Measurements from ENCODE around the gene CSNK1G1. TPM values are rescaled to one million over a fixed set of nuclear protein-coding genes. Genes with fewer than 3 reads are reported as not detected.
"Not testable (repeated sequence)": the region's sequence is repeated elsewhere in the genome, so short reads cannot be mapped to it uniquely, and the experiment has no call there.

Gene CSNK1G1
- total and polyA plus RNA-seq, 2 donors: 7.3 to 11.8 TPM

- DNase-seq (ENCODE audit: low read depth in 6 of 9, low spot score in 9 of 9): no peak
- H3K4me3 ChIP-seq (ENCODE audit: low read length in 2 of 2): no peak overlapping the region
- H3K36me3 ChIP-seq (ENCODE audit: control insufficient read depth in 2 of 2, insufficient read depth in 2 of 2, low read length in 1 of 2): peaks cover 8 to 12% of the 10 kb centered on the region in 2 donors
- H3K27ac ChIP-seq (ENCODE audit: low read depth in 1 of 2, low read length in 1 of 2): no peak overlapping the region
- H3K9me3 ChIP-seq (ENCODE audit: control insufficient read depth in 2 of 2, insufficient read depth in 1 of 2, low read length in 1 of 2): no peaks in the 10 kb centered on the region
- no peaks in the 10 kb centered on the region for H3K4me1 ChIP-seq (ENCODE audit: control insufficient read depth in 2 of 2, insufficient read depth in 2 of 2, low read length in 2 of 2)
- no peaks in the 10 kb centered on the region for H3K27me3 ChIP-seq (ENCODE audit: control insufficient read depth in 2 of 2, insufficient read depth in 1 of 2, low read length in 1 of 2)
These were observed 12.8 kb downstream of the CSNK1G1 start for GRCh38 chr15:64343222-64343621.

GRCh38 chr15:64341961-64342360, 14.0 kb downstream of the CSNK1G1 start:
- WGBS: 96% methylated on average over 4 of the region's 4 CpGs
- DNase-seq (ENCODE audit: low read depth in 6 of 9, low spot score in 9 of 9): no peak
- H3K4me1 ChIP-seq (ENCODE audit: control insufficient read depth in 2 of 2, insufficient read depth in 2 of 2, low read length in 2 of 2): no peaks in the 10 kb centered on the region
- no peak overlapping the region for H3K4me3 ChIP-seq (ENCODE audit: low read length in 2 of 2)
- no peaks in the 10 kb centered on the region for H3K9me3 ChIP-seq (ENCODE audit: control insufficient read depth in 2 of 2, insufficient read depth in 1 of 2, low read length in 1 of 2)
- H3K27me3 ChIP-seq (ENCODE audit: control insufficient read depth in 2 of 2, insufficient read depth in 1 of 2, low read length in 1 of 2): no peaks in the 10 kb centered on the region
- H3K27ac ChIP-seq (ENCODE audit: low read depth in 1 of 2, low read length in 1 of 2): no peak overlapping the region
- H3K36me3 ChIP-seq (ENCODE audit: control insufficient read depth in 2 of 2, insufficient read depth in 2 of 2, low read length in 1 of 2): peaks cover 10 to 12% of the 10 kb centered on the region in 2 donors

GRCh38 chr15:64340355-64340754, 15.6 kb downstream of the CSNK1G1 start:
- Histone ChIP-seq H3K27ac (ENCODE audit: low read depth in 1 of 2, low read length in 1 of 2) (no peak overlapping the region), H3K36me3 (ENCODE audit: control insufficient read depth in 2 of 2, insufficient read depth in 2 of 2, low read length in 1 of 2) (peaks cover 10 to 12% of the 10 kb centered on the region in 2 donors), H3K27me3 (ENCODE audit: control insufficient read depth in 2 of 2, insufficient read depth in 1 of 2, low read length in 1 of 2) (no peaks in the 10 kb centered on the region), H3K4me3 (ENCODE audit: low read length in 2 of 2) (no peak overlapping the region), H3K9me3 (ENCODE audit: control insufficient read depth in 2 of 2, insufficient read depth in 1 of 2, low read length in 1 of 2) (no peaks in the 10 kb centered on the region), H3K4me1 (ENCODE audit: control insufficient read depth in 2 of 2, insufficient read depth in 2 of 2, low read length in 2 of 2) (no peaks in the 10 kb centered on the region)
- WGBS: 100% methylated on average over 1 of the region's 1 CpG
- DNase-seq (ENCODE audit: low read depth in 6 of 9, low spot score in 9 of 9): no peak

GRCh38 chr15:64337761-64338160, 18.2 kb downstream of the CSNK1G1 start:
- DNase-seq (ENCODE audit: low read depth in 6 of 9, low spot score in 9 of 9): no peak
- no peak overlapping the region for H3K27ac ChIP-seq (ENCODE audit: low read depth in 1 of 2, low read length in 1 of 2)
- H3K4me3 ChIP-seq (ENCODE audit: low read length in 2 of 2): no peak overlapping the region
- H3K27me3 ChIP-seq (ENCODE audit: control insufficient read depth in 2 of 2, insufficient read depth in 1 of 2, low read length in 1 of 2): no peaks in the 10 kb centered on the region
- 94% methylated on average over 2 of the region's 2 CpGs for WGBS
- no peaks in the 10 kb centered on the region for H3K9me3 ChIP-seq (ENCODE audit: control insufficient read depth in 2 of 2, insufficient read depth in 1 of 2, low read length in 1 of 2)
- H3K4me1 ChIP-seq (ENCODE audit: control insufficient read depth in 2 of 2, insufficient read depth in 2 of 2, low read length in 2 of 2): no peaks in the 10 kb centered on the region
- peaks cover 10 to 12% of the 10 kb centered on the region in 2 donors for H3K36me3 ChIP-seq (ENCODE audit: control insufficient read depth in 2 of 2, insufficient read depth in 2 of 2, low read length in 1 of 2)

GRCh38 chr15:64333986-64334929, 21.7 kb downstream of the CSNK1G1 start:
- Histone ChIP-seq H3K27me3 (ENCODE audit: control insufficient read depth in 2 of 2, insufficient read depth in 1 of 2, low read length in 1 of 2) (no peaks in the 10 kb centered on the region), H3K4me1 (ENCODE audit: control insufficient read depth in 2 of 2, insufficient read depth in 2 of 2, low read length in 2 of 2) (no peaks in the 10 kb centered on the region), H3K4me3 (ENCODE audit: low read length in 2 of 2) (no peak overlapping the region), H3K9me3 (ENCODE audit: control insufficient read depth in 2 of 2, insufficient read depth in 1 of 2, low read length in 1 of 2) (no peaks in the 10 kb centered on the region), H3K27ac (ENCODE audit: low read depth in 1 of 2, low read length in 1 of 2) (no peak overlapping the region), H3K36me3 (ENCODE audit: control insufficient read depth in 2 of 2, insufficient read depth in 2 of 2, low read length in 1 of 2) (peaks cover 0 to 6% of the 10 kb centered on the region in 2 donors)
- 89% methylated on average over 9 of the region's 9 CpGs for WGBS
- DNase-seq (ENCODE audit: low read depth in 6 of 9, low spot score in 9 of 9): no peak

GRCh38 chr15:64333516-64333915, 22.5 kb downstream of the CSNK1G1 start:
- H3K36me3 ChIP-seq (ENCODE audit: control insufficient read depth in 2 of 2, insufficient read depth in 2 of 2, low read length in 1 of 2): peaks cover 0 to 2% of the 10 kb centered on the region in 2 donors
- no peaks in the 10 kb centered on the region for H3K27me3 ChIP-seq (ENCODE audit: control insufficient read depth in 2 of 2, insufficient read depth in 1 of 2, low read length in 1 of 2)
- 89% methylated on average over 2 of the region's 2 CpGs for WGBS
- no peak overlapping the region for H3K4me3 ChIP-seq (ENCODE audit: low read length in 2 of 2)
- no peaks in the 10 kb centered on the region for H3K9me3 ChIP-seq (ENCODE audit: control insufficient read depth in 2 of 2, insufficient read depth in 1 of 2, low read length in 1 of 2)
- peak in 1 of 9 donors; percentile 5 for DNase-seq (ENCODE audit: low read depth in 6 of 9, low spot score in 9 of 9)
- no peaks in the 10 kb centered on the region for H3K4me1 ChIP-seq (ENCODE audit: control insufficient read depth in 2 of 2, insufficient read depth in 2 of 2, low read length in 2 of 2)
- H3K27ac ChIP-seq (ENCODE audit: low read depth in 1 of 2, low read length in 1 of 2): no peak overlapping the region

- not testable (repeated sequence) for H3K27ac ChIP-seq (ENCODE audit: low read depth in 1 of 2, low read length in 1 of 2); H3K27me3 ChIP-seq (ENCODE audit: control insufficient read depth in 2 of 2, insufficient read depth in 1 of 2, low read length in 1 of 2); H3K36me3 ChIP-seq (ENCODE audit: control insufficient read depth in 2 of 2, insufficient read depth in 2 of 2, low read length in 1 of 2); H3K4me3 ChIP-seq (ENCODE audit: low read length in 2 of 2); DNase-seq (ENCODE audit: low read depth in 6 of 9, low spot score in 9 of 9); H3K9me3 ChIP-seq (ENCODE audit: control insufficient read depth in 2 of 2, insufficient read depth in 1 of 2, low read length in 1 of 2); H3K4me1 ChIP-seq (ENCODE audit: control insufficient read depth in 2 of 2, insufficient read depth in 2 of 2, low read length in 2 of 2)
- 57% methylated on average over 2 of the region's 3 CpGs for WGBS
These were observed 24.3 kb downstream of the CSNK1G1 start for GRCh38 chr15:64331668-64332067.

- not testable (repeated sequence) for DNase-seq (ENCODE audit: low read depth in 6 of 9, low spot score in 9 of 9); H3K4me1 ChIP-seq (ENCODE audit: control insufficient read depth in 2 of 2, insufficient read depth in 2 of 2, low read length in 2 of 2); H3K9me3 ChIP-seq (ENCODE audit: control insufficient read depth in 2 of 2, insufficient read depth in 1 of 2, low read length in 1 of 2); H3K27ac ChIP-seq (ENCODE audit: low read depth in 1 of 2, low read length in 1 of 2); H3K27me3 ChIP-seq (ENCODE audit: control insufficient read depth in 2 of 2, insufficient read depth in 1 of 2, low read length in 1 of 2); H3K36me3 ChIP-seq (ENCODE audit: control insufficient read depth in 2 of 2, insufficient read depth in 2 of 2, low read length in 1 of 2); H3K4me3 ChIP-seq (ENCODE audit: low read length in 2 of 2)
- WGBS: 81% methylated on average over 3 of the region's 15 CpGs
These were observed 29.0 kb downstream of the CSNK1G1 start for GRCh38 chr15:64326975-64327374.

- not testable (repeated sequence) for H3K27me3 ChIP-seq (ENCODE audit: control insufficient read depth in 2 of 2, insufficient read depth in 1 of 2, low read length in 1 of 2); H3K9me3 ChIP-seq (ENCODE audit: control insufficient read depth in 2 of 2, insufficient read depth in 1 of 2, low read length in 1 of 2); H3K27ac ChIP-seq (ENCODE audit: low read depth in 1 of 2, low read length in 1 of 2); H3K4me1 ChIP-seq (ENCODE audit: control insufficient read depth in 2 of 2, insufficient read depth in 2 of 2, low read length in 2 of 2); DNase-seq (ENCODE audit: low read depth in 6 of 9, low spot score in 9 of 9); H3K4me3 ChIP-seq (ENCODE audit: low read length in 2 of 2); H3K36me3 ChIP-seq (ENCODE audit: control insufficient read depth in 2 of 2, insufficient read depth in 2 of 2, low read length in 1 of 2)
- over 99% methylated on average over 11 of the region's 20 CpGs for WGBS
These were observed 29.5 kb downstream of the CSNK1G1 start for GRCh38 chr15:64326458-64326857.
